Breast epithelium (tissue), 4 donors: ENCODE measurements around the gene ATP8B4. TPM values are rescaled to one million over a fixed set of nuclear protein-coding genes. Genes with fewer than 3 reads are reported as not detected.

Experiments used
- DNase-seq, 2 donors: peaks; one replicate each; pipeline ENCODE4 v3.0.0-alpha.2; 2019; ENCODE audit warnings: low spot score in 2 of 2
- H3K27ac ChIP-seq, 2 donors: fragments of 200-600 bp; sonication (generic) in 1 of 2; one replicate each; pipeline ENCODE4 v1.5.1; 2016 to 2019; ENCODE audit warnings: mild to moderate bottlenecking in 1 of 2
- H3K27me3 ChIP-seq, 2 donors: fragments of 200-600 bp; sonication (generic) in 1 of 2; one replicate each; pipeline versions ENCODE4 v1.5.1 to v1.6.0; 2017 to 2019; ENCODE audit warnings: control low read depth in 1 of 2, mild to moderate bottlenecking in 1 of 2
- H3K36me3 ChIP-seq: fragments of 200-600 bp; one replicate; pipeline ENCODE4 v1.5.1; 2019
- H3K4me1 ChIP-seq, 2 donors: fragments of 200-600 bp; sonication (generic); one replicate each; pipeline ENCODE4 v1.5.1; 2016 to 2019; ENCODE audit warnings: control low read depth in 1 of 2
- H3K4me3 ChIP-seq, 3 donors: fragments of 200-600 bp; sonication (generic); 1 replicate in 2 of 3; 2 replicates in 1 of 3; pipeline ENCODE4 v1.5.1; 2016 to 2019; ENCODE audit warnings: mild to moderate bottlenecking in 3 of 3, moderate library complexity in 2 of 3
- H3K9me3 ChIP-seq, 2 donors: fragments of 200-600 bp; sonication (generic) in 1 of 2; one replicate each; pipeline ENCODE4 v1.5.1; 2016 to 2019; ENCODE audit warnings: control low read depth in 1 of 2
- CTCF ChIP-seq, 3 donors: fragments of 450-650 bp; IDR thresholded peaks; one replicate each; pipeline ENCODE4 v1.5.1; 2016 to 2017; ENCODE audit warnings: antibody characterized with exemption in 3 of 3, mild to moderate bottlenecking in 3 of 3, moderate library complexity in 3 of 3
- POLR2A ChIP-seq: fragments of 450-650 bp; IDR thresholded peaks from one replicate; pipeline ENCODE4 v1.6.1; 2016; ENCODE audit warnings: antibody characterized with exemption, mild to moderate bottlenecking, moderate library complexity
- POLR2AphosphoS5 ChIP-seq, 3 donors: sonication (generic); formaldehyde crosslinking; IDR thresholded peaks; one replicate each; pipeline ENCODE4 v1.6.1; 2017; ENCODE audit warnings: antibody characterized with exemption in 3 of 3
- intact Hi-C: fragments of 100-400 bp; cut with DNase I; formaldehyde crosslinking; loops from one replicate; pipeline ENCODE4 v1.15.1; 2023; ENCODE audit warnings: low total_unique reads
- total RNA-seq, 3 donors: library from RNA; depleted of rRNA; stranded (reverse); fragments of >200 nt; gene quantifications; one replicate each; pipeline ENCODE4 v1.1.0, GENCODE V29; 2016

The ATP8B4 gene
- total RNA-seq, 3 donors from 2014 or later = 7.9 to 28.3 (median 9.5) TPM

GRCh38 chr15:50067254-50067653 lies 51.8 kb downstream of the ATP8B4 start:
- H3K4me3 ChIP-seq = no peak overlapping the region
- H3K9me3 ChIP-seq = no peaks in the 10 kb centered on the region
- H3K27me3 ChIP-seq = no peaks in the 10 kb centered on the region
- DNase-seq = no peak
- no peaks in the 10 kb centered on the region for H3K36me3 ChIP-seq
- no peak overlapping the region for H3K27ac ChIP-seq
- TF ChIP-seq POLR2AphosphoS5 (IDR thresholded peaks at IDR 0.05) = no peak
- no peak for TF ChIP-seq CTCF (IDR thresholded peaks at IDR 0.05)
- no peak for TF ChIP-seq POLR2A
- intact Hi-C loops = no loop called here
- H3K4me1 ChIP-seq = no peaks in the 10 kb centered on the region

- TF ChIP-seq POLR2A (no peak), POLR2AphosphoS5 (IDR thresholded peaks at IDR 0.05) (no peak), CTCF (IDR thresholded peaks at IDR 0.05) (no peak)
- Histone ChIP-seq H3K4me1 (no peaks in the 10 kb centered on the region), H3K27ac (no peak overlapping the region), H3K27me3 (no peaks in the 10 kb centered on the region), H3K9me3 (no peaks in the 10 kb centered on the region), H3K36me3 (no peaks in the 10 kb centered on the region), H3K4me3 (no peak overlapping the region)
- intact Hi-C loops = no loop called here
- no peak for DNase-seq
Measured at GRCh38 chr15:50066666-50067065, 52.4 kb downstream of the ATP8B4 start.

- Histone ChIP-seq H3K27me3 (no peaks in the 10 kb centered on the region), H3K36me3 (no peaks in the 10 kb centered on the region), H3K27ac (no peak overlapping the region), H3K4me3 (no peak overlapping the region), H3K4me1 (no peaks in the 10 kb centered on the region), H3K9me3 (no peaks in the 10 kb centered on the region)
- no peak for DNase-seq
- intact Hi-C loops = no loop called here
- TF ChIP-seq POLR2A (no peak), POLR2AphosphoS5 (IDR thresholded peaks at IDR 0.05) (no peak), CTCF (IDR thresholded peaks at IDR 0.05) (no peak)
Measured at GRCh38 chr15:50066202-50066601, 52.8 kb downstream of the ATP8B4 start.

- no peaks in the 10 kb centered on the region for H3K9me3 ChIP-seq
- no peaks in the 10 kb centered on the region for H3K4me1 ChIP-seq
- no peak overlapping the region for H3K27ac ChIP-seq
- H3K36me3 ChIP-seq = no peaks in the 10 kb centered on the region
- no peak overlapping the region for H3K4me3 ChIP-seq
- intact Hi-C loops = no loop called here
- DNase-seq = no peak
- H3K27me3 ChIP-seq = no peaks in the 10 kb centered on the region
- TF ChIP-seq POLR2AphosphoS5 (IDR thresholded peaks at IDR 0.05) (no peak), CTCF (IDR thresholded peaks at IDR 0.05) (no peak), POLR2A (no peak)
Measured at GRCh38 chr15:50065279-50065678, 53.8 kb downstream of the ATP8B4 start.

- H3K36me3 ChIP-seq = no peaks in the 10 kb centered on the region
- no peak overlapping the region for H3K27ac ChIP-seq
- no peaks in the 10 kb centered on the region for H3K4me1 ChIP-seq
- TF ChIP-seq POLR2AphosphoS5 (IDR thresholded peaks at IDR 0.05) = no peak
- no peak for TF ChIP-seq CTCF (IDR thresholded peaks at IDR 0.05)
- no peak for TF ChIP-seq POLR2A
- DNase-seq = no peak
- H3K4me3 ChIP-seq = no peak overlapping the region
- H3K27me3 ChIP-seq = no peaks in the 10 kb centered on the region
- intact Hi-C loops = no loop called here
- no peaks in the 10 kb centered on the region for H3K9me3 ChIP-seq
Measured at GRCh38 chr15:50064673-50065072, 54.4 kb downstream of the ATP8B4 start.
